Stimulated activated CD8-positive, alpha-beta memory T cell treated with anti-CD3 and anti-CD28 coated beads, Interleukin-7, amount 100 ng/mL, for 4 hours (primary cell): Measurements from ENCODE around the gene SLC47A2.
A peak's percentile ranks its signal among the peaks of the same experiment; 100 is the strongest.

Experiments used
- DNase-seq, 2 donors: peaks; one replicate each; pipeline ENCODE4 v3.0.0-alpha.2; 2020; ENCODE audit warnings: low read depth in 2 of 2

Gene SLC47A2

DNA sequence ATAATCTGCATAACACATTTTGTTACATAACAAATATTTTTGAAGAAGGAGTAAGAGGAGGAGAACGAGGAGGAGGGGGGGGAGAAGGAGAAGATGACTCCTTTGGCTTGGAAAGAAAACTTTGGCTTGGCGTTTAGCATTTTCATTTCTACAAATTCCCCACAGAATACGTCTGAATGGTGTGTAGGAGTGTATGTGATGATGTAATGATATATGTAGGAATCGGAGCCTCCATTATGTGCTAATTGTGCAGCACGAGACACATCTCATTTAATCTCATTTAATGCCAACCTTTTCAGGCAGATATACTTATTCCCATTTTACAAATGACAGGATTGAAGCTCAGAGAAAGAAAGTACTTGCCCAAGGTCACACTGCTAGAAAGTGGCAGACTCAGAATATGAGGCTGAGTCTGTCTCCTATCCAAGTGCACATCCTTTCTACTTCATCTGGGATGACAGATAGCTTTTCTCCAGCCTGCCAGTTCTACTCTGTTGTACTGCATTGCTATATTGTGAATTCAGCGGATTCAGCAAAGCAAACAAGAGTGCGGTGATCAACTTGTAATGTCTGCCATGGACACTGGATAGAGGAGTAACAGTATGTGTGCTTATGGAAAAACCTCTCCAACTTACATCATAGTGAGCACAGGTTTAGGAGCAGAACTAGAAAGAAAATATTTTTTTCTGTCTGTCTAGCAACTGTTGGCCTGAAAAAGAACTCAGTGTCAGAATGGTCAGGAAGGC is 10.4 kb upstream of the SLC47A2 start:
- DNase-seq, result no peak

DNA sequence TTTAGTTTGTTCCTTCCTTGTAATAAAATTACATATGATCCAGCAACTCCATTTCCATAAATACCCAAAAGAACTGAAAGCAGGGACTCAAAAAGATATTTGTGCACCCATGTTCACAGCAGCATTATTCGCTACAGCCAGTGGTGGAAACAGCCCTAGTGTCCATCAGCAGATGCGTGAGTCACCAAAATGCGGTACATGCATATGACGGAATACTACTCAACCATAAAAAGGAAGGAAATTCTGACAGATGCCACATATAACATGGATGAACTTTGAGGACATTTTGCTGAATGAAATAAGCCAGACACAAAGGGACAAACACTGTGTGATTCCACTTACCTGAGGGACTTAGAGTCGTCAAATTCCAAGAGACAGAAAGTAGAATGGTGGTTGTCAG is 9.1 kb upstream of the SLC47A2 start:
- DNase-seq, result no peak

DNA sequence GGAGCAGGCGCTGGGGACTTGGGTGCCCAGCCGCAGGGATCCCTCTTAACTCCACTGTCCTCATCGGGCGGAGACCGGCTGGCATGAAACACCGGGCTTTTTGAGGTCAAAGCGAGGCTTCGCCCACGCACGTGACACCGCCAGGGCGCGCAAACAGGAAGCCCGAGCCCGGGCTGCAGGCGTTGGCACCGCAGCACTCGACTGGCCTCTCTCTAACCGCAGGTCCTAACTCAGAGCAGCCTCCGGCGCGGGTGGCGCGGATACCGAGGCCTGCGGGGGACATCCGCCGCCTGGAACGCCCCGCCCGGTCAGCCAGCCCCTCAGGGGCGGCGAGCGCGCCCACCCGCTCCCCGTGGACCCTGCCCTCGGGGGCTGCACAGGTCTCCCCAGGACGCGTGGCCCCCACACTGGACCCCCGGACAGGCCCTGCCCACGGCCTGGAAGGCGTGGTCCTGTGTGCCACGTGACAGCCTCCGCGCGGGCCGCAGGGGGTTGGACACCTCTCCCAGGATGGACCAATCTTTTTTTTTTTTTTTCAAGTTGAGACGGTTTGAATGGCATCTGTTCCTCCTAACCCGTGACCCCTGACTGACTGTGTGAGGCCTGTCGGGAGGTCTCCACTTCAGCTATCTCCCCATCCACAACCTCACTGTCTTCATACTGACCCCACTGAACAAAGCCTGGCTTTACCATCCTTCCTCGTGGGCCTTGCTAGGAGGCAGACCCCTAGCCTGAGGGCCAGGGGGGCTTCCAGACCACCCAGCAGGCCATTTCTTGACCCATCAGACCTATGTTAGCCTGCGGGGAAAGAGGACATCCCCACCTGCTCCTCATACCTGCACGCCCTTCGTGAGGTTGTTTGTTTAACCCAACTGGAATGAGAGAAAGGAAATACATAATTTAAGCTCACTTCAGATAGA is 8.4 kb upstream of the SLC47A2 start:
- DNase-seq, result peak; percentile 3 to 47

DNA sequence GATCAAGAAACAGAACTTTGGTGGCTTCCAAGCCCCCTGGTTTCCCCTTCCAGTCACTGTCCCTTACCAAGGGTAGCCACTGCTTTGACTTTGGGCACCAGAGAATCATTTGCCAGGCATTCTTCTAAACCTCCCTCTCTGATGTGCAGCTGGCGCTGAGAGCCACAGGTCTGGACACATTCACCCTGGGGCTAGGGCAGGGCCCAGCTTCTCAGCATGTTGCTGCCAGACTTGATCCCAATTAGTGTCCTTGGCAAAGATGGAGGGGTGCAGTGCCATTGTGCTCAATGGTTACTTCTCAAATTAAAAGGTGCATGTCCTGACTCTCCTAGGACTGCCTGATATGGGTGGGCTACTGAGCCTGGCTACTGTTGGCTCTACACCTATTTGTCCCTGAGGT is 7.6 kb upstream of the SLC47A2 start:
- no peak for DNase-seq

DNA sequence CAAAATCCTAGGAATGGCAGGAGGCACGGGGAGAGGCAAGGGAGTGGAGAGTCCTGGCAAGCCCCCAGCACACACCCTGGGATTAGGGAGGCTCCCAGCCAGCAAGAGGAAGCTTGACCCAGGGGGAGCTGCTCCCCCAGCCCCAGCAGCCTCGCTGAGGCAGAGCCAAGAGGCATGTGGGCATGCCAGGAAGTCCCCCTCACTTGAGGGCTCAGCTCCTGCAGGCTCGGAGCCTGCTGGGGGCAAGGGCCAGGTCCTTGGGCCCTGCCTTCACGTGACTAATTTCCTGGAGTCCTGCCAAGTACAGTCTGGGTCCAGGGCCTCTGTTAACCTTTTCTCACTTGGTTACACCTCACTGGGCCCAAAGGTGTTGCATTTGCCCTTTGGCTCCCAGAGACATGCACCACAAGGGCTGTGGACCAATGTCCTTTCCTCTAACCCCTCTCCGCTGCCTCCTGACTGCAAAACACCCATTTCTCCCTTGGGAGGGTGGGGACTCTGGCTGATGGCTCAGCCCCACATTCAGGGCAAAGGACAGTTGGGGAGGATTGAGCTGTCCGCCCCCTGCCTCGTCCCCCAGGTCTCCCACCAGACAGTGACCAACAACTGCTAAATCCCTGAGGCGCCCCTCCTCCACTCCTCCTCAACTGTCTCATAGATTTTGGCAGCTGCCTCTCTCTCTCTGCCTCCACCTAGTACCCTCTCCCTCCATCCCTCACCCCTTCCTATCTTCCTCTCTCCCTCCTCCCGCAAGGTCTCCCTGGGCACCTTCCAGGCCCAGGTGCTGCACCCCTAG is 4.4 kb upstream of the SLC47A2 start:
- no peak for DNase-seq

DNA sequence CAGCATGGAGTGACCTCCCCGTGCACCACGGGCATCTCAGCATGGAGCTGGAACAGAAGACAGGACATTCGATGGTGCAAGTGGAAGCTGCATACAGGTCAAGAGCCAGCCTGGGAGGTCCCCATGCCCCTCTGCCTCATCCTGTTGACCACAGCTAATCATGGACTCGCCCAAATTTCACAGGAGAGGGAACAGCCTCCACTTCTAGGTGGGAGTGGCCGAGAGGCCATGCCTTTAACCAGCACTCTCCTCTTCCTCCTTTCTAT is 3.8 kb upstream of the SLC47A2 start:
- no peak for DNase-seq

DNA sequence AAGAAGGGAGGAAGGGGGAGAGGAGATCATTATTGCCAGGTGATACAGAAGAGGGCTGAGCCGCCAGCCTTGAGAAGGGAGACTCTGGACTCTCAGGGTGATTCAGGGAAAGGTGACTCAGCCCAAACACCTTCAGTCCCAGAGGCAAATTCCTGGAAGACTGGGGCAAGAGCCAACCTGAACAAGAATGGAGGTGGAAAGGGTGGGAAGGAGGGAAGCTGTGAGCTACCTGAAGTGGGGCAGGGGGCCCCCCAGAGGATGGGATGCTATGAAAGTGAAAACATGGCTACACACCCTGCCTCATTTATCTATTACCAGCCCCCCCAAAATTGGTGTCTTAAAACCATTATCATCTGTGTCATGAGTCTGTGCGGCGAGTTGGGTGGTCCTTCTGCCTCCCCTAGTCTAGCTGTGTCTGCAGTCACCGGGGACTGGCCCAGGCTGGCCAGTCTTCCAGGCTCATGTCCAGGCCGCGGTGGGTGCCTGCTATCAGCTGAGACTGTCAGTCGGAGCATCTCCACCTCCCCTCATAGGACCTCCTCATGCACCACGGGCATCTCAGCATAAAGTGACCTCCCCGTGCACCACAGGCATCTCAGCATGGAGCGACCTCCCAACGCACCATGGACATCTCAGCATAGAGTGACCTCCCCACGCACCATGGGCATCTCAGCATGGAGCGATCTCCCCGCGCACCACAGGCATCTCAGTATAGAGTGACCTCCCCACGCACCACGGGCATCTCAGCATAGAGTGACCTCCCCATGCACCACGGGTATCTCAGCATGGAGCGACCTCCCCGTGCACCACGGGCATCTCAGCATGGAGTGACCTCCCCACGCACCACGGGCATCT is 3.2 kb upstream of the SLC47A2 start:
- DNase-seq, result no peak

DNA sequence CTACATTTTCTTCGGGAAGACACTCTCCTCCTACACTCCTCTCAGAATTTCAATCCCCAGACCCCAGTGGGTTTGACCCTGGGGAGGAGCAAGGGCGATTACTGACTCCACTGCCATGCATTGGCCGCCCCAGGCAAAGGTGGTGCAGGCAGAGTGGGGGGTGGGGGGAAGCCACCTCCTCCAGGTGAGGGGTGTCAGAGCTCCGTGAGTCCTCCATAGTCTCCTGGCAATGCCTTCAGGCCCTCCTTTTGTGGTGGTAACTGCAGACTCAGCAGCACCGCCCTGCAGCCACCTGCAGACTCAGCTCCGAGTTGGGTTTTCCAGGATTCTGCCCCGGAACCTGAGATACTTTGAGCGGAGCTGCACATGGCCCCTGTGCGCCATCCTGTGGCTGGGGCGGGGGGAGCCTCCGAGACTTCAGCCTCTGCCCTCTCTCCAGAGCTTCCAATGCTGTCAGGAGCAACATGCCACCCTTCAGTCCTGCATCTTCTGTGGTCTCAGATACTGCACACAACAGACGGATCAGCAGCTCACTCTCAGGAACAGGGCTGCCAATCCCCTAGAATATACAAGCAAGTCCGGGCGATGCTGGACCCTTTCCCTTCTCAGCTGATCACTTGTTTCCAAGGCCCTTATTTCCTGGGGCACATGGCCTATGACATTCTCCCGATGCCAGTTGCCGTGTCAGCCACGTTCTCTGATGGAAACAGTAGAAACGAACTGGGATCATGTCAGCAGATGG is 2.4 kb upstream of the SLC47A2 start:
- no peak for DNase-seq

DNA sequence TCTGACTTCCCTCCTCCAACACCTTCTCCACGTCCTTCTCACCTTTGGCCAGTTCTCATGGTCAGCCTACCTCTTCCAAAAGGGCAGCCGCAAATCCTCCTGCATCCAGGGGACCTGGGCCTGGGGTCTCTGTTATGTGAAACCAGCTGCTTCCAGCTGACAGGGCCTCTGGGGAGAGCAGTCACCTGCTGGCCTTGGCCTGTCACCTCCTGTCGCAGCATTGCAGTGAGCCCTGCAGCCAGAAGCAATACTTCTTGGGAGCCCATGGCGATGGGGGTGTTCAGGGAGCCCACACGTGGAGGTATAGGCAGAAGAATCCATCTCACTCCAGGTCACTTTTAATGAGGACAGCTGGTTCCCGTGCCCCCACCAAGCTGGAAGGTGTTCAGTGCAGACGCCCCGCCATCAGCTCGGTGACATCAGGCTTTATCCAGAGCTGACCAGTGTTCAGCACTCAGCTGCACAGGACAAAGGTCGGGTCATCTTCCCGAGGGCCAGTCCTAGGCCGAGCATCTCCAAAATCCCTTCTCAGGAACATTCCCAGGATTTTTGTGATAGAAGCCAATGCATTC is 1.7 kb upstream of the SLC47A2 start:
- no peak for DNase-seq

DNA sequence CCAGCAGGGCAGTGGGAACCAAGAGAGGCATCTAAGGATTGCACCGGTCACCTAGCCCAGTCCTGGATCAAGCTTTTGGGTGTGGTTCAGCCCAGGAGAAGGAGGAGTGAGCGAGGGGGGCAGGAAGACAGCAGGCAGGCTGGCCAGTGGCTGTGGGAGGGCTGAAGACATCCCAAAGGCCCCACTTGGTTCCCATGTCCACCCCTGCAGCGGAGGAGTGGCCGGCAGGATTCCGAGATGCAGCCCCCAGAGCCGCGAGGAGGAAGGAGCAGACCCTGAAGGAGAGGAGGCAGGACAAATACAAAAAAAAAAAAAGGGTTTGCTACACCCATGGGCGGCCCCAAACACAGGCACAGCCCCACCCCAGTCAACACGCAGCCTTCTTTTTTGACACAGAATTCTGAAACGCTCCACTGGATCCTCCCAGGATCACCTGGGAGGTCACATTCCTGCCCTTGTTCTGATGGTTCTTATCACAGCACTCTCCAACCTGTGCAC is 1.1 kb upstream of the SLC47A2 start:
- DNase-seq, result no peak

DNA sequence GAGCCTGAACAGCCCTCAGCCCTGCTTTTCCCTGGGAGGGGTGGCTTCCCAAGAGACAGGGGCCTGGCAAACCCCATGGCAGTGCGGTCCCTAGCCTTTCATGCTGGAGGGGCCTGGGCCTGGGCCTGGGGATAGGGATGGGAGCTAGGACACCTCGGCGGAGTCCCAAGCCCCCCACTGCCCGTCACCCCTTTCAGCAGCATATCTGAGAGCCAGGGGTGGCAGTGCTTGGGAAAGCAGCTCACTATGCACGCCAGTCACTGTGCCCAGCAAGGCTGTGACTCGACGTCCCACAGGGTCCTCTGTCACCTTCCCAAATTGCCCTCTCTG is 612 bp upstream of the SLC47A2 start:
- DNase-seq, result no peak

DNA sequence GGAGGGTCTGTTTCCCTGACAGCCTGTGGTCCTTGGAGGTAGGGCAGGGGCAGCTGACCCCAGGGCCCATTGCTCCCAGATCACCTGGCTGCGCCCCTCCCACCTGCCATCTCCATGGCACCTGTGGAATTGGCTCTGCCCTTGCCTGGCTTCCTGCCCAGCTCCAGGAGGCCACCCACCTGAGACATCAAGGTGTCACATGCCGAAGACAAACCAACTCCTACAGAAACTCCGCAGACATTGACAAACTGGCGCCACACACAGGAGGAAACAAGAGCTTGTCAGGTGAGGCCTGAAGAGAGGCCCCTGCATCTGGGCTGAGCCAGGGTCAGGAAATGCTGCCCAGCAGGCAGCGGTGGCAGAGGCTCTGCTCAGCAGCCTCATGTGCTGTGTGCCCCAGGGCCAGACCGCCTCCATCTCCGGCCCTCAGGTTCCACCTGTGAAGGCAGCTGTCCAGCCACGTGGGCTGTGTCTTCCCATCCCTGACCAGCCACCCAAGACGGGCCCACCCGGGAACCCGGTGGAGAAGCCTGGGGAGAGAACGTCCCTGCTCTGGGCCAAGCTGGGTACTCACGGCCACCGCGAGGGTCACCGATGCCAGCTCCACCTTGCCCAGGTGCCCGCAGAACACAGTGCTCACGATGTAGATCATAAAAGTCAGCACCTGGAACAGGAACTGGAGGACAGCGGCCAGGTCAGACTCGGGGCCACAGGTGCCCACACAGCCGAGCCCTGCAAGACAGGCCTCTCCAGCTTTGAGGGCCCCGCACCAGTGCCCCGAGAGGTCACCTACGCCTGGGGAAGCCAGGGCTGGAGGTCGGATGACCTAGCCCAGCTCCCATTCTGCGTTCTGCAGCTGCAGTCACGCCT is 1.6 kb downstream of the SLC47A2 start:
- no peak for DNase-seq

DNA sequence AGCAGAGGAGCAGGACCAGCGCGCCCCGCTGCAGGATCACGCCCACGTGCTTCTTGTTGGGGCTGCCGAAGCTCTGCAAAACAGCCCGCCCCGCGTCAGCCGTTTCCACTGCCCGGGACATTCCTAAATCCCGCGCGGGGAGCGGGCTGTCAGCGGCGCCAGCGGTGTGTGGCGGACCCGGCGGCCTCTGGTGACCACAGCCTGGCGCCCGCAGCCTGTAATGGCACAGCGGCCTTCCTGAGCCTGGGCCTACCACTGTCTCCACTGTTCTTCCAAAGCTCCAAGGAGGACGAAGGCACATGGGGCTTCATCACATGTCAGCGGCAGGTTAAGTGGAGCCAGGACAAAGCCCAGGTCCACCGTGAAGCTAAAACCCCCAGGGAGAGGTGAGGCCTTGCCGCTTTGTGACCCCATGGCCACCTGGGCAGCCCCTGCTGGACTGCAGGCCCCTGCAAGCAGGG is 2.5 kb downstream of the SLC47A2 start:
- DNase-seq, result no peak

DNA sequence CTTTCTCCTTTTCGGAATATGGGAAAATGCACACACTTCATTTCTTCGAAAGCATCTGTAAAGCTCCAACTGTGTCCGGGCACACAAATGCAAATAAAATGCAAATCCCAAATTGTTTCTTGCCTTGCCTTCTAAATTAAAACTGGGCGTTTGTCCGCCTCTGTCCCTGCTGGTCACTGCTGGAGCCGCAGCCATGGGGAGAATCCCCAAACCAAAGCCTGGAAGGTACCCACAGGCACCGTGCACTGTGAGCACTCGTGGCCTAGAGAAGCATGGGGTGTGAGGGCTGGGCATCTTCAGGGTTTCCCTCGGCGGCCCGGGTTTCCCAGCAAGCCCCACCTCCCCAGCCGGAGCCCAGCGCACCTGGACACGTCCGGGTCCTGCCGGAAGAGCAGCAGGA is 2.9 kb downstream of the SLC47A2 start:
- no peak for DNase-seq

DNA sequence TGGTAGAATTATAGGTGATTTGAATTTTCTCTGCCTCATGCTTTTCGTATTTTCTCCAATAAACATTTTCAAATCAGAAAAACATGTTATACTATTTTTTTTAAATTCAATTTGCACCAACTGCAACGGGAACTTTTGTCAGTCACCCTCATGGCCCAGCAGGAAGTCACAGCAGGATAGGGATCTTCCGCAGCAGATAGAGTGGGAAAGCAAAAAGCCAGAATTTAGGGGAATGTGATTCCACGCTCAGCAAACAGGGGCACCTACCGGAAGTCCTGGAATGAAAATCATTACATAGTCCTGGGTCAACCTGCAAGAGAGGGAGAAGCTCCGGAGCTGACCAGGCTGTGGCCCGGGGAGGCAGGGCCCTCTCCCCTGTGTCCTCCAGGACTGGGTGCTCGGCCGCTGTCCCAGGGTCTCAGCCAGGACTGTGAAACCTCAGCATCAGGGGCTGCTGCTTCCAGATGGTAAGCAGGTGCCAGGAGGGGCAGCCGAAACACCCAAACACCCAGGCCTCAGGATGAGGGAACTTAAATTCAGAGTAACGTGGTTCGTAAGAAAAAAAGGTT is 3.9 kb downstream of the SLC47A2 start:
- no peak for DNase-seq

DNA sequence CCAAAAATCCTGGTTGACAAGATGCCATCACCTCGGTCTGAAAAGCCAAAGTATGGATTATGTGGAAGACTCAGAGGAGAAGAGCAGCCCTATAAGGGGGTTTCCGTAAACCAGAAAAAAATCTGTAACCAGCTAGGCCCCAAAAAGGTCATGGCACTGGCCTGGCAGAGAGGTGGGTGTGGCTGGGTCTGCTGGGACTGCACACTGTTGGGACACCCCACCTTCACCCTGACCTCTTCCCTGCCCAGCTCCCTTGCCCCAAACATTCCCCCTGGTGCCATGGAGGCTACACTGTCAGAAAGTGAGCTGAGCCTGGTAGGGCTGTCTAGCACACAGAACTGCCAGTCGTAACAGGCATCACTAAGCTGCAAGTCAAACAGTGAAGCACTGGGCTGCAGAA is 6.5 kb downstream of the SLC47A2 start:
- DNase-seq, result no peak

DNA sequence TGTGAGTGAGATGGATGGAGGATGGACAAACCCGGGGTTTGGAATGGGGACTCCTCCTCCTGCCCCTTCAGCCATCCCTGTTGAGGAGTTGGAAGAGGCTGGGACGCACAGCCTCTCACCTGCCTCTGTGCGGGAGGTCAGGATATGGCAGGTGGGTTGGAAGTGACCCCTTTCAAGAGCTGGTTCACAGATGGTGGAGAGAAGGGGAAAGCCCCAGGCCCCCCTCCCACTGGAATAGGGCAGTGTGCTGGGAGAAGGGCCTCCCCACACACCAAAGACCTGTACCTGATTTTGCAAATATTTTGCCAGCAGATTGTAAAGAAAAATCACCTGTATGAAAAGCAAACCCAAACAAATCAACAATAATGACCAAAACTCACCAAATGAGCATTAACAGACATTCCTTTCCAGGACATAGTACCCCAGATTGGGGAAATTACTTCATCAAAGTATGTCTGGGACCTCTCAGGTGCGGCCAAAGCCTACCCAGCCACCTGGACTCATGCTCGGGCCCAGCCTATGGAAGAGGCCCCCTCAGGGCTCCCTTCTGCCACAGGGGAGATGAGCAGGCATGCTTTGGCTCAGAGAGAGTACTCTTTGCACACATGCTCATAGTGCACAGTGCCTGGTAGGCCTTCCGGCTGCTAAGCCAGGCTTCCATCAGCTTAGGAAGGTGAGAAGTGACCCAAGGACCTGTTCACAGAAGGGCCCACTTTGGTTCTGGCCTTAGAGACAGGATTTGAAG is 7.8 kb downstream of the SLC47A2 start:
- DNase-seq, result no peak

DNA sequence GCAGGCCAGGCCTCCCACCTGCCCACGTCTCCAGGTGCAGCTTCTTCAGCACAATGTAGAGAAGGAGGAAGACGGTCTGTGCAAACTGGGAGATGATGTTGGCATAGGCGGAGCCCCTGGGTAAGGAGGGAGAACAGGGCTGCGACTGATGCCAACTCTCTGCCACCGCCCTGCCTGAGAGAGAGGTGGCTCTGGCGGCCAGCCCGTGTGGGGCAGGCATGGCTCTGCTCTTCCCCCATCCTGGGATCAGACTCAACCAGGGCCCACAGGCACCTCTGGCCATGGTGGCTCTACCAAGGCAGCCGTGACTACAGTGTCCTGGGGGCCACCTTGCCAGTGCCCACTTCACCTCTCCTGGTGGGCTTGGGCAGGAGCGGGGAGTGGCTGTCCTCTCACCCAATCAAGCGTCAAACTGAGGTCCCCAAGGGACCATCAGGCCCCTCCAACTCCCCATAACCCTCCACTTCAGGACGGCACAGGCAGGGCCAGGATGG is 8.6 kb downstream of the SLC47A2 start:
- no peak for DNase-seq
